8988T (cell line): ENCODE data around the gene KMT5C.

Source experiments
- DNase-seq: peaks from one replicate; pipeline ENCODE4 v3.0.0; 2011

The KMT5C gene

DNA sequence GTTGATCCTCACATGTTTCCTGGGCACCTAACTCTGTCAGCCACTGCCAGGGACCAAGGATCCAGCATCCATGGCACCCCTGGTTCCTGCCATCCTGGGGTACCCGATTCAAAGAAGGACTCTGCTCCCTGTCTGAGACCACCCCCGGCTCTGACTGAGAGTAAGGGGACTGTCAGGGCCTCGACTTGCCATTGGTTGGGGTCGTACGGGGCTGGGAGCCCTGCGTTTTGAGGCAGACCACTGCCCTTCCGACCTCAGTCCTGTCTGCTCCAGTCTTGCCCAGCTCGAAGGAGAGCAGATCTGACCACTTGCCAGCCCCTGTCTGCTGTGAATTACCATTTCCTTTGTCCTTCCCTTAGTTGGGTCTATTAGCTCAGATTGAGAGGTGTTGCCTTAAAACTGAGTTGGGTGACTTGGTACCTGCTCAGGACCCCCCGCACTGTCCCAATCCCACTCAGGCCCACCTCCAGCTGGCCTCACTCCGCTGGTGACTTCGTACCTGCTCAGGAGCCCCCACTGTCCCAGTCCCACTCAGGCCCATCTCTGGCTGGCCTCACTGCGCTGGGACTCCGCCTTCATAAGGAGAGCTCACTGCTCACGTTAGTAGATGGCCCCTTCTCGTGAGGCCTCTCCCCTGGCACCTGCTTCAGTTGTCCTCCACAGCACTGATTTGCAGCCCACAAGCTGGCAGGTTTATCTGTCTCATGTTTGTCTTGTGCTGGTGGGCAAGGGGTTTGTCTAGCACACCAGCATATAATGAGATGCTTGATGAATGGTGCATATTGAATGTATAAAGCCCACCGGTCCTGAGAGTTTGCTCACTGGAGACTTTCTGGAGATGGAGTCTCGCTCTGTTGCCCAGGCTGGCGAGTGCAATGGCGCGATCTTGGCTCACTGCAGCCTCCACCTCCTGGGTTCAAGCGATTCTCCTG lies 50.0 kb downstream of the KMT5C start:
- no peak for DNase-seq

- no peak for DNase-seq
These were observed 50.8 kb downstream of the KMT5C start for GRCh38 chr19:55390461-55390880.

GRCh38 chr19:55391191-55391670 lies 51.6 kb downstream of the KMT5C start:
- no peak for DNase-seq

DNA sequence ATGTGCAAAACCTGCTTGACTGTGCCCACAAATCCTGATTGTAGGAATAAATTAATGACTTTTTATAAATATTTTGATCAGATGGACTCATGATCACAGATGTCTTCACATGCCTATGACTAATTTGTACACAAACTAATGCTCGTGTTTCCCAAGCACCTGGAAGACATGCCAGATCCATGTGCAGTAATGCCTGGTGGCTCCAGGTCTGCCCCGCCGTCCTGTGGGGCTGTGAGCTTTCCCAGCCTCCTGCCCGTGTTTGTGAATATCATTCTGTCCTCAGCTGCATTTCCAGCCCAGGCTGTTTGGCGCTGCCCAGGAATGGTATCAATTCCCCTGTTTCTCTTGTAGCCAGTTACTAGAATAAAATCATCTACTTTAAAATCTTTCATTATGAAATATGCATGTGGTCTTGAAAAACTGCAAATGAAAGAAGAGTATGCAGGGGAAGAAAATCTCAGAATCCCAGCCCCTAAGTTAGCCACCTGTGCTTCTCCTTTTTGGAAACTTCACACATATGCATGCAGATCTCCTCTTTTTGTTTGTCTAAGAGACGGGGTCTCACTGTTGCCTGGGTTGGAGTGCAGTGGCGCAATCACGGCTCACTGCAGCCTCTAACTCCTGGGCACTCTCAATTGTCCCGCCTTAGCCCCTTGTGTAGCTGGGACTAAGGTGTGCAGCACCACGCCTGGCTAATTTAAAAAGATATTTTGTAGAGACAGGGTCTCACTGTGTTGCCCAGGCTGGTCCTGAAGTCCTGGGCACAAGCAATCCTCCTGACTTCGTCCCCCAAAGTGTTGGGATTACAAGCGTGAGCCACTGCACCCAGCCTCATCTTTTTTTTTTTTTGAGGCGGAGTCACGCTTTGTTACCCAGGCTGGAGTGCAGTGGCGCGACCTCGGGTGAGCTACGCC lies 52.3 kb downstream of the KMT5C start:
- DNase-seq = no peak

DNA sequence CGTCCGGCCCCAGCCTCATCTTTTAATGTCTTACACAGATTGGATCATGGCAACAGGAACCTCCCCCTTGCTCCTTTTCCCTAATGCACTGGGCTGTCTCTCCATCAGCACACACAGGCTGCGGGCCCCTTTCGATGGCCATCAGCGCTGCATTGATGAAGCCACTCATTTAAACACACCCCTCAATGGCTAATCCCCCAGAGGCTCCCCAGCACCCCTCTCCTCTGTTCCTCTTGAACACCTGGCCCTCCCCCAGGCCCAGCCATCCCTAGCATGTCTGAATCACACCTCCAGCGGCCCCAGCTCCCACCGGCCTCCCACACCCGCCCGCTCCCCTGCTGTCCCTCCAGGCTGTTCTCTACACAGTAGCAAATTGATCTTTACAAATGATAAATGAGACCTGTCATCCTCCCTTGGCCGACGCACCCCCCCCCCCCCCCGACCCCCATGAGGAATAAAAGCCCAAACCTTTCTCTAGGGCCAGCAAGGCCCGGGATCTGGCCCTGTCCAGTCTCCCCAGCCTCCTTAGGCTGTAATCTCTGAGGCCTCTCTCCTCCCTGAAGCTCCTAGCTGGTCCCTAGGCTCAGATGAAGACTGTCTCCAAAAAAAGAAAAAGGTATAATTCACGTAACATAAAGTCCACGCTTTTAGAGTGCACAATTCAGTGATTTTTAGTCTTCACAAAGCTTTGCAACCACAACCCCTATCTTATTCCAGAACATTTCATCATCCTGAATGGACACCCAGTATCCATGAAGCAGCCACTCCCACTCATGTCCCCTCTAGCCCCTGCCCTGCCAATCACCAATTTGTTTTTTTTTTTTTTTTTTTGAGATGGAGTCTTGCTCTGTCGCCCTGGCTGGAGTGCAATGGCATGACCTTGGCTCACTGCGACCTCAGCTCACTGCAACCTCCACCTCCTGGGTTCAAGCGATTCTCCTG lies 53.4 kb downstream of the KMT5C start:
- DNase-seq = no peak
